NOMO-1 treated with DMSO at 0.1 percent for 48 hours (cell line): Measurements from ENCODE around the gene MGAT4D.
A peak's percentile ranks its signal among the peaks of the same experiment; 100 is the strongest.
"Not testable (repeated sequence)": the region's sequence is repeated elsewhere in the genome, so short reads cannot be mapped to it uniquely, and the experiment has no call there.

ENCODE experiments used
- DNase-seq: peaks from one replicate; lab custom pipeline; 2025; ENCODE audit not compliant: unreplicated experiment; lab: John Stamatoyannopoulos, UW

MGAT4D gene

DNA sequence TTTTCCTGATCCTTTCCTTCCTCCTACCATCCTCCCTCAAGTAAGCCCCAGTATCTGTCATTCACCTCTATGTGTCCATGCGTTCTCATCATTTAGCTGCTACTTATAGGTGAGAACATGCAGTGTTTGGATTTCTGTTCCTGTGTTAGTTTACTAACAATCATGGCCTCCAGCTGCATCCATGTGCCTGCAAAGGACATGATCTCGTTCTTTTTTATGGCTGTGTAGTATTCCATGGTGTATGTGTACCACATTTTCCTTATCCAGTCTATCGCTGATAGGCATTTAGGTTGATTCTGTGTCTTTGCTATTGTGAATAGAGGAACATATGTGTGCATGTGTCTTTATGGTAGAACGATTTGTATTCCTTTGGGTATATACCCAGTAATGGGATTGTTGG is 53.7 kb downstream of the MGAT4D start:
- DNase-seq: not testable (repeated sequence)

DNA sequence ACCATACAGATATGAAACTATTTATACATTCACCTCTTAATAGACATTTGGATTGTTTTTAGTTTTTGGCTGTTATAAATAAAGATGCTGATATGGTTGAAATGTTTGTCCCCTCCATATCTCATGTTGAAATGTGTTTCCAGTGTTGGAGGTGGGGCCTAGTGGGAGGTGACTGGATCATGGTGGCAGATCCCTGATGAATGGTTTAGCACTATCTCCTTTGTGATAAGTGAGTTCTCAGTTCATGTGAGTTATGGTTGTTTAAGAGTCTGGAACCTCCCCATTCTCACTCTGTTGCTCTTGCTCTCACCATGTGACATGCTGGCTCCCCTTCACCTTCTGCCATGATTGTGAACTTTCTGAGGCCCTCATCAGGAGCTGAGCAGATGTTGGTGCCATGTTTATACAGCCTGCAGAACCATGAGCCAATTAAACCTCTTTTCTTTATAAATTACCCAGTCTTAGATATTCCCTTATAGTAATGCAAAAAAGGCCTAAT is 58.4 kb downstream of the MGAT4D start:
- DNase-seq: no peak

DNA sequence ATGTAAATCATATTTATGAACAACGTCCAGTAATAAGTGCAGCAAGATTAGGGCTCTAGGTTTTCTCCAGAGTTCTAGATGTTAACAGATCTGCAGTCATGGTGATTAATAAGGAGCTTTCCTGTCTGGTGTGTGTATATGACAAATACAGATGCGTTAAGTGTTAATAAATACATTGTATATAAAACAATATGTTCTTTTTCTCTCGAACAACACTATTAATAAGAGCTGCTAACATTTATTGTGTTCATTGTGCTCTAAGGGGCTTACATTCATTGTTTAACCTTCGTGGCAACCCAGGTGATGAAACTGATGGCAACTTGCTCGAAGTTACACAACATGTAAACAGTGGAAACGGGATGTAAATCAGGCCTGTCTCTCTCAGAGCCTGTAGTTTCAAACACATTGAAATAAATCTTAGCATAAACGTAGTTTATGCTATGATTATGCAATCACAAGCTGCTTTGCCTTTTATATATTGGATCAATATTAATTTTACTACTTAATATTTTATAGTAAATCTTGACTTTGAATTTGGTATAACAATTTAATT is 70.1 kb downstream of the MGAT4D start:
- DNase-seq: peak; percentile 48

DNA sequence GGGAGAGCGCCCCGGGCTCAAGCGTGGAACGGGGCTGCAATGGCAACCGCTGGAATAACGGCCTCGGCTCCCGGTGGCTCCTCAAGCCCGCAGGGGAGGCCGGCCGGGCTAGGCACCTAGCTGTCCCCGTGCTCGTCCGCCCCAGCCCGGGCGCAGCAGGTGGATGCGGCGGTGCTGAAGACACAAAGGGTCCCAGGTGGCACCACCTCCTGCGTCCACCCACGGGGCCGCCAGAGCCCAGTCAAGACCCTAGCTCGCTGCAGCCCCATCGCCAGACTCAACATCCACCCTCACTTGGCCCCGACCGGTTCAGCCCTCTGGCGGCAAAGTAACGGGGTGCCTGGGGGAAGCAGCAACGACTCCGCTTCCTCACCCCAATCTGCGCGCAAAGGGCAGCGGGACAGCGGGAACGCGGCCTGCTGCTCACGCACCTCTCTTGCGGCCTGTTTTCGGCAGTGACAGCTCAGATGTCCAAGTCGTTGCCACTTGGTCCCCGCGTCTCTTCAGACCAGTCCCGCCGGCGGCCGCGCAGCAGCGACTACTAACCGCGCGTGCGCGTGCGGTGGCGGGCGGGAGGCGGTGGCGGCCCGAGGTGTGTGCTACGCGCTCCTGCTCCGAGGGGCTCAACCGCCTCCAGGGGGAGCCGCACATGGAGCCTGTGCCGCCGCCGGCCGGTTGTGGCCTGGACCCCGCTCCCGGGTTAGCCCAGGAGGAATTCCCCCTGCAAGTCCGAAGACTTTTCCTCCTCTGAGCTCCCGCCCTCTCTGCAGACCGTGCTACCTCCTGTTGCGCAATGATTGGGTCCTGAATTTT is 70.8 kb downstream of the MGAT4D start, which contains the start of gene CLGN:
Gene CLGN (minus strand): TSS at position 543 of the 813 bp plus-strand sequence. CDS start 14,570 bp downstream, outside the sequence.
- DNase-seq: peak; percentile 58

DNA sequence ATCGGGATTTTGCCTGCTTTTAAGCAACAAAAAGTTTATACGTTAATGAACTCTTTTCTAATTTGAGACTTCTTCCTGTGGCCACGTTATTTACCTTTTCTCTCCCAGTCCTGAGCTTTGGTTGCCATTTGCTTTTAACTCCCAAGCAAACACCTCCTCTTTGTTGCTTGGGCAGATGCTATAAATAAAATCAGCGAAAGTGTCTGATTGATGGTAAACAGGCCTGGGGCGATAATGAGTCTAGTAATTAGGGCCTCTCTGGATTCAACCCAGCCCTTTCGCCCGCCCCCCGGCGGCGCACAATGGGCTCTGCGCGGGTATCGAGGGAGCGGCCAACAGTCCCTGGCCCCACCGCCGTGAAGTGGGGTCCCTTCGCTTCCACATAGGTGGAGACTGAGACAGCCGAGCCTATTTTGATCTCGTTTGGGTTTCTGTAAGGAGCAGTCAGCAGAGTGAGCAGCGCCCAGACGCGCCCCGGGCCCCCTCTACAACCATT is 71.4 kb downstream of the MGAT4D start:
- DNase-seq: no peak

DNA sequence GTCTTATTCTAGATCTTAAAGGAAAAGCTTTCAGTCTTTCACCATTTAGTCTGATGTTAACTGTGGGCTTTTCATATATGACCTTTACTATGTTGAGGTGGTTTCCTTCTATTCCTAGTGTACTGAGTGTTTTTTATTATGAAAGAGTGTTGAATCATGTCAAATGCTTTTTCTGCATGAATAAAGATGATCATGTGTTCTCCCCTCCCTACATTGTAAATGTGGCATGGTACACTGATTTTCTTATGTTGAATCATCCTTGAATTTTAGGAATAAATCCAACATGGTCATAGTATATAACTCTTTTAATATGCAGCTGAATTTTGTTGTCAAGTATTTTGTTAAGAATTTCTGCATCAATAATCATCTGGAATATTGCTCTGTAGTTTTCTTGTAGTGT is 75.0 kb downstream of the MGAT4D start:
- DNase-seq: no peak

DNA sequence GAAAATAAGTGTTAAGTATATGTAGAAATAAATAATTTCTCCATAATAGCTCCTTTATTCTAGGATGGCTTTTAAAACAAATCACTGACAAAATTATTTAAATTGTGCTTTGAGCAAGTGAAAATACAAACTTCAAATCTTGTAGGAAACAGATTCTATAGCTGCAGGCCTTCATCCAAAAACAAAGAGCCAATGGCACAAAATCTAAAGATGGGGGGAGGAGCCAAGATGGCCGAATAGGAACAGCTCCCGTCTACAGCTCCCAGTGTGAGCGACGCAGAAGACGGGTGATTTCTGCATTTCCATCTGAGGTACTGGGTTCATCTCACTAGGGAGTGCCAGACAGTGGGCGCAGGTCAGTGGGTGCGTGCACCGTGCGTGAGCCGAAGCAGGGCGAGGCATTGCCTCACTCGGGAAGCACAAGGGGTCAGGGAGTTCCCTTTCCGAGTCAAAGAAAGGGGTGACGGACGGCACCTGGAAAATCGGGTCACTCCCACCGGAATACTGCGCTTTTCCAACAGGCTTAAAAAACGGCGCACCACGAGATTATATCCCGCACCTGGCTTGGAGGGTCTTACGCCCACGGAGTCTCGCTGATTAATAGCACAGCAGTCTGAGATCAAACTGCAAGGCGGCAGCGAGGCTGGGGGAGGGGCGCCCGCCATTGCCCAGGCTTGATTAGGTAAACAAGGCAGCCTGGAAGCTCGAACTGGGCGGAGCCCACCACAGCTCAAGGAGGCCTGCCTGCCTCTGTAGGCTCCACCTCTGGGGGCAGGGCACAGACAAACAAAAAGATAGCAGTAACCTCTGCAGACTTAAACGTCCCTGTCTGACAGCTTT is 84.7 kb downstream of the MGAT4D start:
- DNase-seq: not testable (repeated sequence)

DNA sequence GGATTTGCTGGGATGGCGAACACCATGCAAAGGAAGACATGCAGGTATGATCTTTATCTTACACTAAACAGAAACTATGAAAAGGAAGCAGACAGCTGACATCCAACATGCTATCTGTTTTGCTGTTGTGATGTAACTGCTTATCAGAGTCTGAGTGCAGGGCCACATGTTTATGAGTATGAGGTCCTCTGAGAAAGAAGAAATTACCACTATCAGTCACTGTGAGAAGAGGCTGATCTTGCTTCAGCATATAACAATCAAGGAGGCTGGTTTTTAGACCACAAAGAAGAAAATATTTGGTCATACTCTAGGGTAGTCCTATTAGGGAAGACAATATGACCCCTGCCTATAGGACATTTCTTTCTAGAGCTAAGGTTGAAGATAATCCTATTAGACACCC is 89.1 kb downstream of the MGAT4D start:
- no peak for DNase-seq

DNA sequence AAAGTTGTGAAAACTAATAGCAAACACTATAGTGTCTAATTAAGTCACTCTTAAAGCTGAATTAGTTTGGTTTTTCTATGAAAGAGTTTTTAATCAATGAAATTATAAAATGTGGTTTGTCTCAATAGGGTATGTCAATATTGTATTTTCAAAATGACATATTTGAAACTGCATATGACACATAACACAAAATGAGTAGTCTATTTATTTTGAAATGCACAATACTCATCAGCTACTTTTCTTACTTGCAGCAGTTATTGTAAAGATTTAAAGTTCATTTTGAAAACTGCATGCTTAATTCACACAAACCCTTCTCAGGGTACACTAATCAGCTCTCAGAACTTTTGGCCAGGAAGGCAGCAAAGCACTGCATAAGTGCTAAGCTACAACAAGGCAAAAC is 91.8 kb downstream of the MGAT4D start:
- no peak for DNase-seq

DNA sequence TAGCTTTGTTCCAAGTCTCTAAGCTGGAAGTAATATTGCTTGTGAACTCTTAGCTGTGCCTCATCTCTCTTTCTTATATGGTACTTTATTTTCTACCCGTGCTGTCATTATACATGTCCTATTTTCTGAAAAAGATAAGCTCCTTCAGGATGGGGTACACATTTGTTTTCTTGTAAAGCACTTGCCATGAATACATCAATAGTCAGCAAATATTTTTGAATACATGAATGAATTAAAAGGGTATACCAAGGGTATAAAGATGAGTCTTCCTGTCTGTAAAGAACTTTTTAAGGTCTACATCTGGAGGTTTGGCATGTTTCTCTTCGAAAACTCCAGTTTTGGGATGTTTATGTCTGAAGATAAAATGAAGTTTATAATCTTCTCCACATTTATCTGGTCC is 98.0 kb downstream of the MGAT4D start:
- no peak for DNase-seq

DNA sequence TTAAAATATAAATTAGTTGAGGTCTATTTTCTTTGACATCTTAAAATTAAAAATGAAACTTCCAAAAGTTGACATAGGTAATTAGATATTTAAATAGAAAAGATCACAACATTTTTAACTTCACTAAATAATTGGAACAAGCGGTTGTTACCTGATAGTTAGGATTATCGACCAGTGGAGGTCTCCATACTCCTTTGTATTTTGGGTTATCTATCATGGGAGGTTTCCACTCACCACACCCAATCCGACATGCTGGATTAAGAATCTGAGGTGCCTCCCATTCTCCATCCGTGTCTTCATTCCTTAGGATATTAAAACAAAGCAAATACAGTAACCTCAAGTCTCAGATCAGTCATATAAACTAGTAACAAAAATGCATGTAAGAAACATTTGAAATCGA is 102.4 kb downstream of the MGAT4D start:
- no peak for DNase-seq
